ENCODE data around the gene TLN1. TPM values are rescaled to one million over a fixed set of nuclear protein-coding genes. Genes with fewer than 3 reads are reported as not detected.

Gene TLN1
- total RNA-seq, 1 experiment from 2014 or later, result 173 TPM

DNA sequence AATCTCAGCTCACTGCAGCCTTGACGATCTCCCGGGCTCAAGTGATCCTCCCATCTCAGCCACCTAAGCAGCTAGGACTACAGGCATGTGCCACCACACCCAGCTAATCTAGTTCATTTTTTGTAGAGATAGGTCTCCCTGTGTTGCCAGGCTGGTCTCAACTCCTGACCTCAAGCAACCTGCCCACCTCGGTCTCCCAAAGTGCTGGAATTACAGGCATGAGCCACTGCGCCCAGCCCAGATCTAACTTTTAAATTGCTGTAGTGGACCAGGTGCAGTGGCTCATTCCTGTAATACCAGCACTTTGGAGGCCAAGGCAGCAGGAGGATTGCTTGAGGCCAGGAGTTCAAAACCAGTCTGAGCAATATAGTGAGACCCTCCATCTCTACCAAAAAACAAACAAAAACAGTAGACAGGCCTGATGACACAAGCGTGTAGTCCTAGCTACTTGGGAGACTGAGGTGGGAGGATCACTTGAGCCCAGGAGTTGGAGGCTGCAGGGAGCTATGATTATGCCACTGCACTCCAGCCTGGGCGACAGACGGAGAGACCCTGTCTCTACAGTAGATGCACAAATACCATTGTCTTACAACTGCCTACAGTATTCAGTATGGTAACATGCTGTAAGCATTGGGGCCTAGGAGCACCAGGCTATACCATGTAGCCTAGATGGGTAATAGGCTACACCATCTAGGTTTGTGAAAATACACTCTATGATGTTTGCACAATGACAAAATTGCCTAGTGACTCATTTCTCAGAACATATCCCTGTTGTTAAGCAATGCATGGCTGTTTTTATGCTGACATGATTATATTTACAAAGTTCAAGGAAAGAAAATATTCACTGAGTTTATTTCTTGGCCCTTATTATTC, 79.8 kb downstream of the TLN1 start:
- H3K4me3 ChIP-seq (ENCODE audit: low read depth, low read length, poor library complexity, severe bottlenecking), result no peak overlapping the region
- intact Hi-C loops (cut with micrococcal nuclease; ENCODE audit: unreplicated experiment), result no loop called here
- no peak for TF ChIP-seq EZH2 (IDR thresholded peaks at IDR 0.05; ENCODE audit: borderline replicate concordance, low read depth, low read length, poor library complexity, severe bottlenecking)
- TF ChIP-seq, protein P1, sequence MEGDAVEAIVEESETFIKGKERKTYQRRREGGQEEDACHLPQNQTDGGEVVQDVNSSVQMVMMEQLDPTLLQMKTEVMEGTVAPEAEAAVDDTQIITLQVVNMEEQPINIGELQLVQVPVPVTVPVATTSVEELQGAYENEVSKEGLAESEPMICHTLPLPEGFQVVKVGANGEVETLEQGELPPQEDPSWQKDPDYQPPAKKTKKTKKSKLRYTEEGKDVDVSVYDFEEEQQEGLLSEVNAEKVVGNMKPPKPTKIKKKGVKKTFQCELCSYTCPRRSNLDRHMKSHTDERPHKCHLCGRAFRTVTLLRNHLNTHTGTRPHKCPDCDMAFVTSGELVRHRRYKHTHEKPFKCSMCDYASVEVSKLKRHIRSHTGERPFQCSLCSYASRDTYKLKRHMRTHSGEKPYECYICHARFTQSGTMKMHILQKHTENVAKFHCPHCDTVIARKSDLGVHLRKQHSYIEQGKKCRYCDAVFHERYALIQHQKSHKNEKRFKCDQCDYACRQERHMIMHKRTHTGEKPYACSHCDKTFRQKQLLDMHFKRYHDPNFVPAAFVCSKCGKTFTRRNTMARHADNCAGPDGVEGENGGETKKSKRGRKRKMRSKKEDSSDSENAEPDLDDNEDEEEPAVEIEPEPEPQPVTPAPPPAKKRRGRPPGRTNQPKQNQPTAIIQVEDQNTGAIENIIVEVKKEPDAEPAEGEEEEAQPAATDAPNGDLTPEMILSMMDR (conservative IDR thresholded peaks at IDR 0.05; ENCODE audit: low read depth, low read length), result no peak
- H3K9me3 ChIP-seq (ENCODE audit: low read depth, low read length, poor library complexity, severe bottlenecking), result no peaks in the 10 kb centered on the region
- CTCF ChIA-PET, result no interaction called here
- no peak overlapping the region for H3K27ac ChIP-seq (ENCODE audit: low read depth, low read length, poor library complexity, severe bottlenecking)
- DNase-seq (ENCODE audit: low spot score), result no peak
- no peaks in the 10 kb centered on the region for H3K27me3 ChIP-seq (replicated peaks; ENCODE audit: insufficient read depth, low read depth, low read length, poor library complexity)
- POLR2A ChIA-PET (ENCODE audit: low non-redundant PET), result no interaction called here
- peaks cover 2% of the 10 kb centered on the region for H3K4me1 ChIP-seq (ENCODE audit: insufficient read depth, low read length, poor library complexity, severe bottlenecking)
- BruUV-seq (replicated peaks), result no TSS peak
- no peaks in the 10 kb centered on the region for H3K36me3 ChIP-seq (ENCODE audit: insufficient read depth, low read length, poor library complexity, severe bottlenecking)

DNA sequence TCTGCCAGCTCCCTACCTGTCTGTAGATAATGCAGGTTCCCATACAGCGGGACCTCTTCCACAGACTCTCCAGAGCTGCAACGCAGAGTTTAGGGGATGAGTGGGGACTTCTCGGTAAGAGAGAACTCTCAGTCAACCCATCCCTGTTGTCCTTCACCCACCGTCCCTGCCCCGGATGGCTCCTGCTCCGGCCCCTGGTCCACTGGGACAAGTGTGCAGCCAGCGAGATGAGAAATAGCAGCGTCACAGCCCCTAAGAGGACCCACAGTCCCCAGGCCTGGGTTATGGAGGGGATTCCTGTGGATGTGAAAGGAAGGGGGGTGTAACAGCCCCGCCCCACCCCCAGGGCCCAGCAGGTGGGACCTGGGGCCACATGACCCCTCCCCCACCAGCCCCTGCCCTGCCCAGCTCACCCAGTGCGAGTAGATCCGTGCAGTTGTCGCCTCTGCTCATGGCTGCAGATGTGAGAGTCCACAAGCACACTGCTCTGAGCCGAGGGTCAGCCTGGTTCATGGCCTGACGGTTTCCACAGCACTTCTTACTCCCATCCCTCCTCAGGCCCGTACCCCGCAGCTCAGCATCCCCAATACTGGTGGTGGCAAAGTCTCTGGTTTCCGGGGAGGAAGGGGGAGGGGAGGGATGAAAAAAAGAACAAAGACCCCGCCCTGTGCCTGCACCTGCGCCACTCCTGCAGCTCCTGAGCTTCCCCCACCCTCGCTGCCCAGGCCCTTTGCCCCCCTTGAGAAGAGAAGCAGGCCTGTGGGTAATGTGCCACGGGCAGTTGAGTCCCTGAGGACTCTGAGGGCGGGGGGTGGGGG, 81.4 kb downstream of the TLN1 start, which contains the start of gene SIT1:
Gene SIT1 (minus strand): TSS at position 591 of the 818 bp plus-strand sequence. CDS start 78 bp downstream, at position 513.
- intact Hi-C loops (cut with micrococcal nuclease; ENCODE audit: unreplicated experiment), result no loop called here

More for the DNA sequence above, 81.4 kb downstream of the TLN1 start, which contains the start of gene SIT1:
- Histone ChIP-seq H3K4me1 (ENCODE audit: insufficient read depth, low read length, poor library complexity, severe bottlenecking) (peaks cover 4% of the 10 kb centered on the region), H3K27me3 (replicated peaks; ENCODE audit: insufficient read depth, low read depth, low read length, poor library complexity) (no peaks in the 10 kb centered on the region), H3K27ac (ENCODE audit: low read depth, low read length, poor library complexity, severe bottlenecking) (no peak within 1 kb of the TSS), H3K9me3 (ENCODE audit: low read depth, low read length, poor library complexity, severe bottlenecking) (no peaks in the 10 kb centered on the region), H3K4me3 (ENCODE audit: low read depth, low read length, poor library complexity, severe bottlenecking) (no peak within 1 kb of the TSS), H3K36me3 (ENCODE audit: insufficient read depth, low read length, poor library complexity, severe bottlenecking) (no peaks in the 10 kb centered on the region)
- BruUV-seq (replicated peaks), result no TSS peak
- no peak for TF ChIP-seq EZH2 (IDR thresholded peaks at IDR 0.05; ENCODE audit: borderline replicate concordance, low read depth, low read length, poor library complexity, severe bottlenecking)
- TF ChIP-seq, protein P1 (conservative IDR thresholded peaks at IDR 0.05; ENCODE audit: low read depth, low read length), result no peak
- DNase-seq (ENCODE audit: low spot score), result no peak
- POLR2A ChIA-PET (ENCODE audit: low non-redundant PET), result no interaction called here
- CTCF ChIA-PET, result no interaction called here

Measured in A673 (cell line).